Astrocyte of the cerebellum (primary cell): ENCODE results near the gene PIN1.

Experiments
- DNase-seq: peaks from one replicate; pipeline ENCODE4 v3.0.0-alpha.2; 2011; ENCODE audit warnings: low read depth
- H3K4me3 ChIP-seq: 2 replicates; pipeline ENCODE4 v1.5.1; 2011; ENCODE audit warnings: mild to moderate bottlenecking, low read depth, low read length, moderate library complexity
- CTCF ChIP-seq: IDR thresholded peaks from 2 replicates; pipeline ENCODE4 v1.5.1; 2012; ENCODE audit warnings: low read length, low read depth, moderate library complexity, mild to moderate bottlenecking; ENCODE audit errors: missing control alignments
- in situ Hi-C: cut with HindIII; loops from 2 replicates; pipeline ENCODE4 v1.10.0; 2017; ENCODE audit warnings: low sequenced_read_pairs

The PIN1 gene

GRCh38 chr19:9801976-9802375, 33.1 kb upstream of the PIN1 start:
- no peak for TF ChIP-seq CTCF
- DNase-seq = no peak
- no peak overlapping the region for H3K4me3 ChIP-seq
- in situ Hi-C loops = no loop called here

GRCh38 chr19:9806803-9807202, 28.3 kb upstream of the PIN1 start:
- in situ Hi-C loops = no loop called here
- no peak overlapping the region for H3K4me3 ChIP-seq
- DNase-seq = no peak
- TF ChIP-seq CTCF = no peak

GRCh38 chr19:9808855-9809824, 26.0 kb upstream of the PIN1 start:
- no peak overlapping the region for H3K4me3 ChIP-seq
- TF ChIP-seq CTCF = no peak
- in situ Hi-C loops = no loop called here
- no peak for DNase-seq

- in situ Hi-C loops = no loop called here
- H3K4me3 ChIP-seq = no peak overlapping the region
- TF ChIP-seq CTCF = no peak
- DNase-seq = no peak
These were observed 24.0 kb upstream of the PIN1 start for GRCh38 chr19:9811139-9811538.

GRCh38 chr19:9818175-9818733, 16.9 kb upstream of the PIN1 start:
- in situ Hi-C loops = no loop called here

More at GRCh38 chr19:9818175-9818733, 16.9 kb upstream of the PIN1 start:
- peak overlapping the region; percentile 100 for H3K4me3 ChIP-seq
- DNase-seq = no peak
- no peak for TF ChIP-seq CTCF
